NCI-H2227 treated with DMSO at 0.1 percent for 48 hours (cell line): ENCODE data around the gene TEX261.

Experiments
- DNase-seq: peaks from one replicate; lab custom pipeline; 2025; lab: John Stamatoyannopoulos, UW

The TEX261 gene

GRCh38 chr2:70936165-70936978 lies 58.3 kb downstream of the TEX261 start:
- DNase-seq, result no peak
